ENCODE results near the gene COL5A1.

The COL5A1 gene

DNA sequence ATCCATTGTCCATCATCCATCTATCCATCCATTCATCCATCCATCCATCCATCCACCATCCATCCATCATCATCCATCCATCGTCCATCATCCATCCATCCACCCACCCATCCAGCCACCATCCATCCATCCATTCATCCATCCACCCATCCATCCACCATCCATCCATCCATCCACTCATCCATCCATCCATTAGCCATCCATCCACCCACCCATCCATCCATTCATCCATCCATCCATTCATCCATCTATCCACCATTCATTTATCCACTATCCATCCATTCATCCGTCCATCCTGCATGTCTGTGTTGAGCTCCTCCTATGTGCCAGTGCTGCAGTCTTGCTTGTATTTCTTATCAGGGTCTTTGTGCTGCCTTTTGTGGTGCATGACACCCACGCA, 44.2 kb downstream of the COL5A1 start:
- H3K36me3 ChIP-seq: no peaks in the 10 kb centered on the region
- TF ChIP-seq CTCF (IDR thresholded peaks at IDR 0.05): no peak
- no peaks in the 10 kb centered on the region for H3K27me3 ChIP-seq
- no peak overlapping the region for H3K27ac ChIP-seq
- no peaks in the 10 kb centered on the region for H3K9me3 ChIP-seq
- no peaks in the 10 kb centered on the region for H3K4me1 ChIP-seq (ENCODE audit: control insufficient read depth in 1 of 2, insufficient read depth in 1 of 2, low read depth in 1 of 2, low read length in 1 of 2)
- no peak overlapping the region for H3K4me3 ChIP-seq (ENCODE audit: low read depth in 1 of 2, low read length in 1 of 2)

- Histone ChIP-seq H3K27me3 (no peaks in the 10 kb centered on the region), H3K9me3 (no peaks in the 10 kb centered on the region), H3K4me1 (ENCODE audit: control insufficient read depth in 1 of 2, insufficient read depth in 1 of 2, low read depth in 1 of 2, low read length in 1 of 2) (no peaks in the 10 kb centered on the region), H3K4me3 (ENCODE audit: low read depth in 1 of 2, low read length in 1 of 2) (no peak overlapping the region), H3K36me3 (no peaks in the 10 kb centered on the region), H3K27ac (no peak overlapping the region)
- no peak for TF ChIP-seq CTCF (IDR thresholded peaks at IDR 0.05)
Measured at GRCh38 chr9:134686896-134687295, 45.3 kb downstream of the COL5A1 start.

DNA sequence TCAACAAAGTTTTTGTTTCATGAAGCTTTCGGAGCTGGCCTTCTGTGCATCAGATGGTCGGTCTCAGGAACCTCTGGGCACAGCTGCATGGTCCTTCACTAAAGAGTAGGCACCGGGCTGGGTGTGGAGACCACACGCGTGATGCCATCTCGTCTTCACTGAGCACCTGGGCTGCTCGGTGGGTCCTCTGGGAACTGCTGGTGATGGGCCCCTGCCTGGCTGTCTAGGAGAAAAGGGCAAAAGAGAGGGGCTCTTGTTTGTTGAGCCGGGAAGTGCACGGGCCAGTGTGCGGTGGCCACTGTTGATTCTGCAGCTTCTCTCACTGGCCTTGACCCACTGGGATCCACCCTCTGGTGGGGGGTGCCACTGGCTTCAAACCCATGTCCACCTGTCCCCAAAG, 46.0 kb downstream of the COL5A1 start:
- H3K4me1 ChIP-seq (ENCODE audit: control insufficient read depth in 1 of 2, insufficient read depth in 1 of 2, low read depth in 1 of 2, low read length in 1 of 2): no peaks in the 10 kb centered on the region
- TF ChIP-seq CTCF (IDR thresholded peaks at IDR 0.05): no peak
- no peaks in the 10 kb centered on the region for H3K9me3 ChIP-seq
- no peak overlapping the region for H3K4me3 ChIP-seq (ENCODE audit: low read depth in 1 of 2, low read length in 1 of 2)
- H3K27me3 ChIP-seq: peaks cover 3% of the 10 kb centered on the region
- H3K36me3 ChIP-seq: no peaks in the 10 kb centered on the region
- H3K27ac ChIP-seq: no peak overlapping the region

DNA sequence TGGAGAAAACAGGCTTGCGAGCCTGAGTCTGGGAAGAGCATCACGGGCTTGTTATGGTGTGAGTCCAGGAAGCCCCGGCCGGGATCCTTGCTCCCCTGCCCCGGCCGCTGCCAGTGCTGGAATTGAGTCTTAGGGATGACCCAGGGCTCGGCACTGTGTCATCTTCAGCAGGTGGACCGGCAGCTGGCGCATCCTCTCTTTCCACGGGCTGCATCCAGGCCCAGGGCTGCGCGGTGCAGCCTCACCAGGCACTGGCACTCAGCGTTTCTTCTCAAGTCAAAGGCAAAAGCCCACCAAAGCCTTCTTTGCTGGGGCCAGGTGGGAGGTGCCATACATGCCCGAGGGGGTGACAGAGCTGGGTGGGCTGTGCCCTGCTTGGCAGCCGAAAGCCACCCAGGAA, 46.6 kb downstream of the COL5A1 start:
- Histone ChIP-seq H3K4me1 (ENCODE audit: control insufficient read depth in 1 of 2, insufficient read depth in 1 of 2, low read depth in 1 of 2, low read length in 1 of 2) (no peaks in the 10 kb centered on the region), H3K36me3 (no peaks in the 10 kb centered on the region), H3K9me3 (no peaks in the 10 kb centered on the region), H3K27me3 (peaks cover 10% of the 10 kb centered on the region), H3K4me3 (ENCODE audit: low read depth in 1 of 2, low read length in 1 of 2) (no peak overlapping the region), H3K27ac (no peak overlapping the region)
- no peak for TF ChIP-seq CTCF (IDR thresholded peaks at IDR 0.05)

- H3K36me3 ChIP-seq: no peaks in the 10 kb centered on the region
- no peaks in the 10 kb centered on the region for H3K4me1 ChIP-seq (ENCODE audit: control insufficient read depth in 1 of 2, insufficient read depth in 1 of 2, low read depth in 1 of 2, low read length in 1 of 2)
- no peak overlapping the region for H3K4me3 ChIP-seq (ENCODE audit: low read depth in 1 of 2, low read length in 1 of 2)
- H3K9me3 ChIP-seq: no peaks in the 10 kb centered on the region
- TF ChIP-seq CTCF (IDR thresholded peaks at IDR 0.05): no peak
- H3K27ac ChIP-seq: no peak overlapping the region
- H3K27me3 ChIP-seq: peaks cover 15% of the 10 kb centered on the region
Measured at GRCh38 chr9:134688661-134689320, 47.2 kb downstream of the COL5A1 start.

Data from neutrophil (primary cell).